ENCODE data around the gene DTX3L. TPM values are rescaled to one million over a fixed set of nuclear protein-coding genes. Genes with fewer than 3 reads are reported as not detected.
A peak's percentile ranks its signal among the peaks of the same experiment; 100 is the strongest.

Gene DTX3L
- total and polyA plus RNA-seq, 9 of the 15 experiments (the other 6 are each of a cell fraction or from before 2014, with no cell fraction given), result 2.3 to 6.5 (median 3.0) TPM

DNA sequence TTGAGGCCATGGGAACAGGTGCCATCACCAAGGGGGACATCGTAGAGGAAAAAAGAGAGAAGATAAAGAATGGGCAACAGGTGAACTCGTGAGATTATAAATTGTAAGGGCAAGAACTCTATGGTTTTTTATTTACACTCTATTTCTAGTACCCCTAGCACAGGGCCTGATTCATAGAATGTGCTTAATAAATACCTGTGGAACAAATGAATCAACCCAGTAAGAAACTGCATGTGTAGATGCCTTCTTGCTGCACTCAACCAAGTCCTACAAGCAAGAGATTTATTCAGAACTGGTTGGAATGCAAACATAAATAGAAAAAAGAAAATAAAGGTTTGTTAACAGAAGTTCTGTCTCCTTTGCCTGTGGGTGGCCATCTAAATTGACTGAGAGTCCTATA lies 30.7 kb upstream of the DTX3L start (continued):
- TF ChIP-seq NFATC3 (IDR thresholded peaks at IDR 0.05) (no peak), SNIP1 (IDR thresholded peaks at IDR 0.05; ENCODE audit: low read depth) (no peak), SMARCE1 (IDR thresholded peaks at IDR 0.05) (no peak)

DNA sequence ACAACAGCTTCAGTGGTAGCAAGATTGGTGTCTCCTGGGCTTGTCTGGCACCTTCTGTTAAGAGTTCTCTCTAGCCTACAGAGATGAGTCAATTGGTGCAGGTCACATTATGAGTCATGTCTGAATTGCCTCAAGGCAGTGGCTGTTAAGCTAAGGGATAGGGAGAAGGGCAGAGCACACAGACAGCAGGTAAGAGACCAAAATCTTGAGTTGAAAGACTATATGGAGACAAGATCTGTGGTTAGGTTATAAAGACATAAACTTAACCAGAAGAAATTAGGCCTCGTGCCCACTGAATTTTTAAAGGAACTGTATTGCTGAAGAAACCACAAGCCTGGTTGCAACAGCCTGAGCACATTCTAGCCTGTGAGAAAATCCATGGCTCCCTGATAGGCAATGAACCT lies 30.2 kb upstream of the DTX3L start:
- H3K4me1 ChIP-seq (replicated peaks in 1 of 2; ENCODE audit: control insufficient read depth in 2 of 2, insufficient read depth in 2 of 2, low read length in 2 of 2), result no peaks in the 10 kb centered on the region
- no peaks in the 10 kb centered on the region for H3K9me1 ChIP-seq (ENCODE audit: control insufficient read depth, insufficient read depth, low read length)
- H2AFZ ChIP-seq (ENCODE audit: low read depth, low read length), result no peak overlapping the region
- BruUV-seq (replicated peaks), result no TSS peak
- peak; percentile 58; the same call in 2 of the 3 replicates for ATAC-seq
- intact Hi-C loops (cut with micrococcal nuclease), result no loop called here
- TF ChIP-seq ZNF551 (CRISPR knock-in tag; IDR thresholded peaks at IDR 0.05) (no peak), JUND (IDR thresholded peaks at IDR 0.05; ENCODE audit: borderline replicate concordance, low read depth, low read length) (peak; percentile 62; the same call in 1 of the 2 replicates), JUND (tag; IDR thresholded peaks at IDR 0.05; ENCODE audit: borderline replicate concordance, low read depth, low read length) (no peak), ZNF253 (CRISPR knock-in tag; conservative IDR thresholded peaks at IDR 0.05) (no peak), MXI1 (IDR thresholded peaks at IDR 0.05; ENCODE audit: low read depth, low read length) (no peak), ATF3 (IDR thresholded peaks at IDR 0.05) (peak; percentile 60), ATF3 (CRISPR knock-in tag; conservative IDR thresholded peaks at IDR 0.05) (no peak), CBFA2T3 (IDR thresholded peaks at IDR 0.05) (peak; percentile 20; the same call in 1 of the 2 replicates), ZNF239 (CRISPR knock-in tag; IDR thresholded peaks at IDR 0.05) (no peak), FOSL1 (tag; conservative IDR thresholded peaks at IDR 0.05) (peak; percentile 87)
- FAIRE-seq, result peak; percentile 37
- no peak overlapping the region for H3K27ac ChIP-seq (ENCODE audit: extremely low read depth, low read depth, low read length)
- H3K9ac ChIP-seq (ENCODE audit: insufficient read depth in 1 of 2, low read depth in 2 of 2, low read length in 2 of 2), result no peak overlapping the region
- H3K27me3 ChIP-seq (ENCODE audit: control insufficient read depth in 2 of 2, insufficient read depth in 2 of 2, low read length in 2 of 2), result no peaks in the 10 kb centered on the region
- DNase-seq (ENCODE audit: extremely low read depth in 1 of 4, low spot score in 3 of 4), result peak; percentile 11 to 27 (median 16)
- no peaks in the 10 kb centered on the region for H3K9me3 ChIP-seq (replicated peaks; ENCODE audit: control insufficient read depth, insufficient read depth, low read depth, low read length)
- POLR2A ChIA-PET, result interaction anchor here (0.8 kb wide), 1 partner anchor 513 kb away, joined by 3 read pairs; no protein-coding TSS in a partner anchor
- H3K79me2 ChIP-seq (ENCODE audit: control insufficient read depth, insufficient read depth, low read length), result no peaks in the 10 kb centered on the region
- 0 out of 3 replicates have a peak, but pooled peaks cover 2% of the 10 kb centered on the region for H3K36me3 ChIP-seq (ENCODE audit: control insufficient read depth, insufficient read depth, low read length)
- H3K4me3 ChIP-seq, result no peak overlapping the region
- in situ Hi-C loops (cut with MboI), result no loop called here
- H3K4me2 ChIP-seq (ENCODE audit: insufficient read depth, low read length), result no peak overlapping the region
- no peaks in the 10 kb centered on the region for H4K20me1 ChIP-seq (replicated peaks; ENCODE audit: control insufficient read depth, insufficient read depth, low read length)
- 20% methylated on average over 1 of the region's 1 CpG for WGBS (ENCODE audit: insufficient coverage, low coverage, missing lambda C conversion rate)
- CTCF ChIA-PET (ENCODE audit: low intra/inter-chr PET ratio), result no interaction called here

Data from K562 (cell line).